Astrocyte of the cerebellum (primary cell): ENCODE measurements around the gene RAB3GAP2.
"Not testable (repeated sequence)": the region's sequence is repeated elsewhere in the genome, so short reads cannot be mapped to it uniquely, and the experiment has no call there.

ENCODE experiments used
- DNase-seq: peaks from one replicate; pipeline ENCODE4 v3.0.0-alpha.2; 2011; ENCODE audit warnings: low read depth
- H3K4me3 ChIP-seq: 2 replicates; pipeline ENCODE4 v1.5.1; 2011; ENCODE audit warnings: mild to moderate bottlenecking, low read depth, low read length, moderate library complexity
- in situ Hi-C: cut with HindIII; loops from 2 replicates; pipeline ENCODE4 v1.10.0; 2017; ENCODE audit warnings: low sequenced_read_pairs
- TF ChIP-seq, protein P1 (sequence below): IDR thresholded peaks from 2 replicates; pipeline ENCODE4 v1.5.1; 2012; ENCODE audit warnings: low read length, low read depth, moderate library complexity, mild to moderate bottlenecking; ENCODE audit errors: missing control alignments

The RAB3GAP2 gene

DNA sequence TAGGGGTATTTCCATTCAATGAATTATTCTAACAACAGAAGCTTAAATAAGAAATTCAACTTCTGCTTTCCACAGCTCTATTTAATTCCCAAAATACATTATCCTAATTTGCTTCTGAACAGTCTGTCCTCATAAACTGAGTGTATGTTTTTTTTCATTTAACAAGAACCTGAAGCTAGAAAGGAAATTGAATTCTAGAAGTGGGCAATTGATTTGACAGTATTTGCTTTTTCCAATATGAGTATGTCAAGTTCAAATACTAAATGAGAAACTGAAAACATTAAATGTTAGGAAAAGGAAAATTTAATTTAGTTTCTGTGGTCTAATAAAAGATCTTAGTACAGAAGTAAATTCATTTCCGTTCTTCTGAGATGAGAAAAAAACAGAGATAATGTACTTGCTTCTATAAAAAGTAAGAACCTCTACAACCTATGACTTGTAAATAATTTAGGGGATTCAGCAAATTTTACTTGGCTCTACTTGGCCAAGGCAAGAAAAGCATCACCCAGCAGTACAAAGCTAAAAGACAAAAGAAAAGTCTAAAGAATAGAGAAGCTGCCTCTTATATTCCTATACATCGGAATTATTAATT lies 31.1 kb downstream of the RAB3GAP2 start:
- in situ Hi-C loops, result no loop called here
- TF ChIP-seq, protein P1, sequence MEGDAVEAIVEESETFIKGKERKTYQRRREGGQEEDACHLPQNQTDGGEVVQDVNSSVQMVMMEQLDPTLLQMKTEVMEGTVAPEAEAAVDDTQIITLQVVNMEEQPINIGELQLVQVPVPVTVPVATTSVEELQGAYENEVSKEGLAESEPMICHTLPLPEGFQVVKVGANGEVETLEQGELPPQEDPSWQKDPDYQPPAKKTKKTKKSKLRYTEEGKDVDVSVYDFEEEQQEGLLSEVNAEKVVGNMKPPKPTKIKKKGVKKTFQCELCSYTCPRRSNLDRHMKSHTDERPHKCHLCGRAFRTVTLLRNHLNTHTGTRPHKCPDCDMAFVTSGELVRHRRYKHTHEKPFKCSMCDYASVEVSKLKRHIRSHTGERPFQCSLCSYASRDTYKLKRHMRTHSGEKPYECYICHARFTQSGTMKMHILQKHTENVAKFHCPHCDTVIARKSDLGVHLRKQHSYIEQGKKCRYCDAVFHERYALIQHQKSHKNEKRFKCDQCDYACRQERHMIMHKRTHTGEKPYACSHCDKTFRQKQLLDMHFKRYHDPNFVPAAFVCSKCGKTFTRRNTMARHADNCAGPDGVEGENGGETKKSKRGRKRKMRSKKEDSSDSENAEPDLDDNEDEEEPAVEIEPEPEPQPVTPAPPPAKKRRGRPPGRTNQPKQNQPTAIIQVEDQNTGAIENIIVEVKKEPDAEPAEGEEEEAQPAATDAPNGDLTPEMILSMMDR, result no peak
- H3K4me3 ChIP-seq, result no peak overlapping the region
- DNase-seq, result no peak

DNA sequence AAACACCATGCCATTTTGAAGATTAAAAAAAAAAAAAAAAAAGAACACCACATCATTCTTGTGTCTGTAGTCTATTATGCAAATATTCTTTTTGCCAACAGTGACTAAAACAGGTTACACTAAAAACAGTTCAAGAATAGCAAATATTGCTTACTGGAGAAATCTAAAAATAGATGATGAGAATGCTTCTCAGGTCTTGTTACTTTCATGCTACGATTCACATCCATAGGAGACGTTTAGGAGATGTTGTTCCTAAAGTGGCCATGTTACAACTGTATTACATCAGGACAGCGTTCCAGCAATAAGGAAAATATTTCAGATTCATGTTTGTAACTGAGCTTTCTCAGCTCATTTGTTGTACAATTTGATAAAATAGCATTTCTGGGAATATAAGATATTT lies 32.3 kb downstream of the RAB3GAP2 start:
- in situ Hi-C loops, result no loop called here

GRCh38 chr1:220239213-220239612 lies 33.0 kb downstream of the RAB3GAP2 start:
- no peak for DNase-seq
- no peak overlapping the region for H3K4me3 ChIP-seq
- TF ChIP-seq, protein P1, result no peak
- in situ Hi-C loops, result no loop called here

More for the DNA sequence above, 32.3 kb downstream of the RAB3GAP2 start:
- no peak for DNase-seq
- no peak overlapping the region for H3K4me3 ChIP-seq
- TF ChIP-seq, protein P1, result no peak

- in situ Hi-C loops, DNase-seq, H3K4me3 ChIP-seq: not testable (repeated sequence)
Observed at GRCh38 chr1:220236278-220236677, 36.0 kb downstream of the RAB3GAP2 start.

DNA sequence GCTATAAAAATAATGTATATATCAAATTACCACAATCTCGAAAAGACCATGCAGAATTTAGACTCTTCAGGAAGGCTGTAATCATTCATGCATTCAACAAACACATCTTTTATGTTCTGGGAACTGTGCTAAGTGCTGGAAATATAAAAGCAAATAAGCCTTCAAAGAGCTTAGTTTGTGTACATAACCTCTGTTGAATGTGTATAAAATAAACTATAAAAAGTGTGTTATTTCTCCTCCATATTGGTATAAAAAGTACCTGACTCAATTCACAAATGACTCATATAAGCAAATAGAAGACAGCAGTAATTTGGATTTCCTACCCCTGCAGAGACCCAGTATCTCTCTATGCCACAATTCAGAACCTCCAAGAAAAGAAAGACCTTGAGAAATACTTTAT lies 36.8 kb downstream of the RAB3GAP2 start:
- in situ Hi-C loops, result no loop called here
- no peak overlapping the region for H3K4me3 ChIP-seq
- TF ChIP-seq, protein P1, result no peak
- no peak for DNase-seq

- in situ Hi-C loops, result no loop called here
- TF ChIP-seq, protein P1, result no peak
- DNase-seq, result no peak
- H3K4me3 ChIP-seq, result no peak overlapping the region
Observed at GRCh38 chr1:220233927-220234326, 38.3 kb downstream of the RAB3GAP2 start.

- TF ChIP-seq, protein P1, result no peak
- no peak overlapping the region for H3K4me3 ChIP-seq
- DNase-seq, result no peak
- in situ Hi-C loops, result no loop called here
Observed at GRCh38 chr1:220229771-220230170, 42.5 kb downstream of the RAB3GAP2 start.
